Spleen (tissue), 7 donors: ENCODE data around the gene TUBGCP6.

Experiments
- CTCF ChIP-seq, 11 experiments: fragments of 200-600 bp in 7 of 11; fragments of 450-650 bp in 4 of 11; sonication (generic) in 4 of 11; IDR thresholded peaks in 8 of 11; conservative IDR thresholded peaks in 3 of 11; 1 replicate in 7 of 11; 2 replicates in 4 of 11; pipeline versions ENCODE4 v1.4.0 to v1.8.0; 2016 to 2021; ENCODE audit warnings: antibody characterized with exemption in 11 of 11, inconsistent platforms in 4 of 11, mild to moderate bottlenecking in 1 of 11
- POLR2A ChIP-seq, 3 donors: fragments of 450-650 bp; IDR thresholded peaks; one replicate each; pipeline ENCODE4 v1.5.1; 2017; ENCODE audit warnings: antibody characterized with exemption in 3 of 3, mild to moderate bottlenecking in 1 of 3
- POLR2AphosphoS5 ChIP-seq, 3 donors: sonication (generic); formaldehyde crosslinking; IDR thresholded peaks; one replicate each; pipeline ENCODE4 v1.5.1; 2017; ENCODE audit warnings: antibody characterized with exemption in 3 of 3
- donor health status: DM: no; HTN: no; CAD: no; lungs with moderate emphysema.
- donor health status: DM: no; HTN: no; CAD: no.
- donor health status: DM: no; HTN: no; CAD: no.

- TF ChIP-seq CTCF (IDR thresholded peaks at IDR 0.05 in 8 of 11, conservative IDR thresholded peaks at IDR 0.05 in 3 of 11), result no peak
- TF ChIP-seq POLR2AphosphoS5 (IDR thresholded peaks at IDR 0.05), result peak in 2 of 3 donors; percentile 7 to 11
- no peak for TF ChIP-seq POLR2A (IDR thresholded peaks at IDR 0.05)
These were observed 33.6 kb upstream of the TUBGCP6 start for GRCh38 chr22:50278461-50278860.
